ENCODE data around the gene PKN1. TPM values are rescaled to one million over a fixed set of nuclear protein-coding genes. Genes with fewer than 3 reads are reported as not detected.

PKN1 gene
- total RNA-seq, 1 donor from 2014 or later, result 159 TPM

DNA sequence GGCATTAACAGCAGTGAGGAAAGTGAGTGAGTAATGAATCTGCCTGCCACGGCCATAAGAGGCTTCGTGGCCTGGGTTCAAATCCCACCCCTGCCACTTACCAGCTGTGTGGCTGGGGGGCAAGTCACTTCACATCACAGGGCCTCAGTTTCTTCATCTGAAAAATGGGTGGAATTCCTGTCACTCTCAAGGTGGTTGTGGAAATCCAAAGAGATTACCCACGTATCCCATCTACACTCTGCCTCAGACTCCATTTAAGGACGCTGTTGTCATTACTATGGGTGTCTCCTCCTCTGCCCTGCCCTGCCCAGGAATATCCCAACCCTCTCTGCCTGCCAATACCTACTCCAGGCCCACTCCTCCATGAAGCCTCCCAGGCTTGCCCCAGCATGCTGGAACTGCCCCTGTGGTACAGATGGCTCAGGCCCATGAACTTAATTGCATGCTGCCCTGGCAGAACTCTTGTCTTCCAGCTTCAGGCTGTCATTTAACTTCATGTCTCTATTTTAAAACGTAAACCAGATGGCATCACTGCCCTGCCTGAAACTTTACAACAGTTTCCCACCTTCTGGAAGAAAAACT is 59.7 kb downstream of the PKN1 start:
- peaks cover 25% of the 10 kb centered on the region for H3K4me1 ChIP-seq
- ATAC-seq (no peak), DNase-seq (no peak)
- H3K9me3 ChIP-seq, result no peaks in the 10 kb centered on the region
- no peak overlapping the region for H3K4me3 ChIP-seq
- H3K27ac ChIP-seq, result no peak overlapping the region
- intact Hi-C loops (cut with DNase I), result no loop called here
- peaks cover 13% of the 10 kb centered on the region for H3K36me3 ChIP-seq
- no peaks in the 10 kb centered on the region for H3K27me3 ChIP-seq
- TF ChIP-seq, protein P1, sequence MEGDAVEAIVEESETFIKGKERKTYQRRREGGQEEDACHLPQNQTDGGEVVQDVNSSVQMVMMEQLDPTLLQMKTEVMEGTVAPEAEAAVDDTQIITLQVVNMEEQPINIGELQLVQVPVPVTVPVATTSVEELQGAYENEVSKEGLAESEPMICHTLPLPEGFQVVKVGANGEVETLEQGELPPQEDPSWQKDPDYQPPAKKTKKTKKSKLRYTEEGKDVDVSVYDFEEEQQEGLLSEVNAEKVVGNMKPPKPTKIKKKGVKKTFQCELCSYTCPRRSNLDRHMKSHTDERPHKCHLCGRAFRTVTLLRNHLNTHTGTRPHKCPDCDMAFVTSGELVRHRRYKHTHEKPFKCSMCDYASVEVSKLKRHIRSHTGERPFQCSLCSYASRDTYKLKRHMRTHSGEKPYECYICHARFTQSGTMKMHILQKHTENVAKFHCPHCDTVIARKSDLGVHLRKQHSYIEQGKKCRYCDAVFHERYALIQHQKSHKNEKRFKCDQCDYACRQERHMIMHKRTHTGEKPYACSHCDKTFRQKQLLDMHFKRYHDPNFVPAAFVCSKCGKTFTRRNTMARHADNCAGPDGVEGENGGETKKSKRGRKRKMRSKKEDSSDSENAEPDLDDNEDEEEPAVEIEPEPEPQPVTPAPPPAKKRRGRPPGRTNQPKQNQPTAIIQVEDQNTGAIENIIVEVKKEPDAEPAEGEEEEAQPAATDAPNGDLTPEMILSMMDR (IDR thresholded peaks at IDR 0.05), result no peak

DNA sequence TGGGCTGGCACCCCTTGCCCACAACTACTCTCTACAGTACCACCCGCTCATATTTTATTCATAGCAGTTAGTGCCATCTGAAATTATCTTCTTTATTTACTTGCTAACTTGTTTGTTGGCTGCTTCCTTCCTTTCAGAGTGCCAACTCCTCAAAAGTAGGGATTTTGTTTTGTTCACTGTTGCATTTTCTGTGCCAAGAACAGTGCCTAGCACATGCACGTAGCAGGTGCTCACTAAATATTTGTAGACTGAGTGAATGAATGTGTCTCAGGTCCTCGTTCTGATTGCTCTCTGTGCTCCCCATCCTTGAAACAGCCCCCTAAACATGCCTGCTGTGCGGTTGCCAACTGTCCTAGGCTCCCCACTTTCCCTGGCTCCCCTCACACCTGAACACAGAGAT is 61.3 kb downstream of the PKN1 start:
- Histone ChIP-seq H3K27me3 (no peaks in the 10 kb centered on the region), H3K9me3 (no peaks in the 10 kb centered on the region), H3K4me3 (peak overlapping the region; percentile 91), H3K27ac (peak overlapping the region; percentile 80), H3K4me1 (peaks cover 29% of the 10 kb centered on the region), H3K36me3 (no peaks in the 10 kb centered on the region)
- no peak for ATAC-seq
- intact Hi-C loops (cut with DNase I), result no loop called here
- TF ChIP-seq, protein P1 (IDR thresholded peaks at IDR 0.05), result no peak
- no peak for DNase-seq

DNA sequence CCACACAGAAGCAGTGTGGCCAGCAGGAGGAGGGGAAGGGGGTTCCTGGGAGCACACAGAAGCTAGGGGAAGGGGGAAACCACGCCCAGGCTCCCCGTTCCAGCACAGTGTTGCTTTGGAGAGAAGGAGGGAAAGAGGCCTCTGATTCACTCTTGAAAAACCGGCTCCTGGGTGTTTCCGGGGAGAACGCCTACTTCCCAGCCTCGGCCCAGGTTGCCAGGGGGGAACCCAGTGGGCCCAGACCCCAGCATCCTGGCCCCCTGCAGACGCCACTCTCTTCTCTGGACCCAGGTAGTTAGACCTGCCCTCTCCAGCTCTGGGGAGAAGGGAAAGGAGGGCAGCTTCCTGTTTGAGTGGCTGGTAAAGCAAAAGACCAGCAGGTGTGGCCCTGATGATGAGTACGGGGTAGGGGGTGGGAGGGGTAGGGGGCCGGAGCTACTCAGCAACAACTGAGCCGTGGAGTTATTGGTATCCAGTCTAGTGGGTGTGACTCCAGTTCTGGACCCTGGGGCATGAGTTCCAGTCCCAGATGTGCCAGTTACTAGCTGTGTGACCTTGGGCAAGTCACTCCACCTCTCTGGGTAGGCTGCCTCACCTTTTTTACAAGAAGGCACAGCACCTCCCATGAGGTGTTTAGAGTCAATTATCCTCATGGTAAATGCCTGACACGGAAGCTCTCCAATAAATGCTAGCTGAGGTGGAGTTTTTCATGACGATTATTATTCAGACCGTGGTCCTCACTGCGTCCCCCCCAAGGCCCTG is 62.0 kb downstream of the PKN1 start:
- Histone ChIP-seq H3K27me3 (no peaks in the 10 kb centered on the region), H3K27ac (peak overlapping the region; percentile 80), H3K4me3 (peak overlapping the region; percentile 91), H3K4me1 (peaks cover 29% of the 10 kb centered on the region), H3K9me3 (no peaks in the 10 kb centered on the region), H3K36me3 (no peaks in the 10 kb centered on the region)
- no peak for DNase-seq
- intact Hi-C loops (cut with DNase I), result no loop called here
- TF ChIP-seq, protein P1 (IDR thresholded peaks at IDR 0.05), result no peak
- ATAC-seq, result no peak

DNA sequence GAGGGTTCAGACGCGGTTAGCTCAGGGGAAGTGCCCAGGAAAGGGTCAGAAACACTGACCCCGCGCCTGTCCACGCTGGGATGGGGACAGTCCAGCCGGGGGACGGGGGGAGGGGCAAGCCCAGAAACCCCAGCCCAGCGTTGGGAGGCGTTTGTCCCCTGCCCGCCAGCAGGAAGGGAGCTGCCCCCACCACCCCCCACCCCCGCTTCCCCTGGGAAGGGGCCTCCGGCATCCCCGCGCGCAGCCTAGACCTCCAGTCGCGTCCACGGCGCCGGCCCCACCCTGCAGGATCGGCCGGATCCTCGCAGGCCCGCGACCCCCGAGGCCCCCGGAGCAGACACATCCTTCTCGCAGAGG is 62.5 kb downstream of the PKN1 start:
- Histone ChIP-seq H3K4me1 (peaks cover 29% of the 10 kb centered on the region), H3K9me3 (no peaks in the 10 kb centered on the region), H3K4me3 (peak overlapping the region; percentile 91), H3K27ac (peak overlapping the region; percentile 80), H3K27me3 (no peaks in the 10 kb centered on the region), H3K36me3 (no peaks in the 10 kb centered on the region)
- ATAC-seq, result no peak
- no peak for DNase-seq
- intact Hi-C loops (cut with DNase I), result no loop called here
- TF ChIP-seq, protein P1 (IDR thresholded peaks at IDR 0.05), result no peak

DNA sequence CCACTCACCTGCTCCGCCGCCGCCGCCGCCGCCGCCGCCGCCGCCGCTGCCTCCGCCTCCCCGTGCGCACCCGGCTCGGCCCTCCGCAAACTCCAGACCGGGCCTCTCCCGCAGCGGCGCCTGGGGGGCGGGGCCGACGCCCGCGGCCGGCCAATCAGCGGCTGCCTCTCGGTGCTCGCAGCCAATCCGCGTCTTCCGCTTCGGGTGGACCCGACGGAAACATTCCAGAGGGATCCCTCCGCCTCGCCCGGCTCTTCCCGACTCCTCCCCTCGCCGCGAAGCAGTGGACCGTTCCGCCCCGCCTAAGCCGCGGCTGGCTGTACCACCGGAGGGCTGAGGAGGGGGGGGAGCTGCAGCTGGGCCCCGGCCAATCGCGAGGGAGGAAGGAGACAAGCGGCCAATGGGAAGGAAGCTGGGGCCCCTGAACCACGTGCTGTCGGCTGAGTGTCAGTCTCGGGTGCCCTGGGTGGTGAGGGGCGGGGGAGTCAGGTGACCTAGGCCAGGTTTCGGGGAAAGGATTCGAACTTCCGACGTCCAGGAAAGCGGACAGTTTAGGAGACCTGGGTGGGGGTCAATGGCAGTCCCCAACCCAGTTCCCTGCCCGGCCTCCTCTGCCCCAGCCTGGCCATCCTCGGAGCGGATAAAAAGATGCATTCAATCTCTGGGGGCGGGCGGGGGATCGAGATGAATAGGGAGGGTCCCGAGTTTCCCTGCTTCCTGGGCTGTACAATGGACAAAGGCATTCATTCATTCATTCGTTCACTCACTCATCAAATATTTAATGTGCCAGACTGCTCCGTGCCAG is 63.1 kb downstream of the PKN1 start, which contains the start of gene GIPC1:
Gene GIPC1 (minus strand): TSS at position 99 of the 805 bp plus-strand sequence. CDS start 13,151 bp downstream, outside the sequence.
- peaks cover 29% of the 10 kb centered on the region for H3K4me1 ChIP-seq
- ATAC-seq (peak; percentile 97), DNase-seq (peak; percentile 98)
- TF ChIP-seq, protein P1 (IDR thresholded peaks at IDR 0.05), result no peak
- no peaks in the 10 kb centered on the region for H3K9me3 ChIP-seq
- H3K4me3 ChIP-seq, result peak within 1 kb of the TSS; percentile 91
- intact Hi-C loops (cut with DNase I), result no loop called here
- no peaks in the 10 kb centered on the region for H3K27me3 ChIP-seq
- H3K27ac ChIP-seq, result peak within 1 kb of the TSS; percentile 80
- no peaks in the 10 kb centered on the region for H3K36me3 ChIP-seq
